GM18502 (cell line): ENCODE data around the gene HOXD9.

Source experiments
- ATAC-seq: cut with Tn5 transposase; IDR thresholded peaks from one replicate; pipeline ENCODE4 v1.9.1; 2021; ENCODE audit warnings: mild to moderate bottlenecking; ENCODE audit not compliant: unreplicated experiment, poor library complexity

HOXD9 gene

DNA sequence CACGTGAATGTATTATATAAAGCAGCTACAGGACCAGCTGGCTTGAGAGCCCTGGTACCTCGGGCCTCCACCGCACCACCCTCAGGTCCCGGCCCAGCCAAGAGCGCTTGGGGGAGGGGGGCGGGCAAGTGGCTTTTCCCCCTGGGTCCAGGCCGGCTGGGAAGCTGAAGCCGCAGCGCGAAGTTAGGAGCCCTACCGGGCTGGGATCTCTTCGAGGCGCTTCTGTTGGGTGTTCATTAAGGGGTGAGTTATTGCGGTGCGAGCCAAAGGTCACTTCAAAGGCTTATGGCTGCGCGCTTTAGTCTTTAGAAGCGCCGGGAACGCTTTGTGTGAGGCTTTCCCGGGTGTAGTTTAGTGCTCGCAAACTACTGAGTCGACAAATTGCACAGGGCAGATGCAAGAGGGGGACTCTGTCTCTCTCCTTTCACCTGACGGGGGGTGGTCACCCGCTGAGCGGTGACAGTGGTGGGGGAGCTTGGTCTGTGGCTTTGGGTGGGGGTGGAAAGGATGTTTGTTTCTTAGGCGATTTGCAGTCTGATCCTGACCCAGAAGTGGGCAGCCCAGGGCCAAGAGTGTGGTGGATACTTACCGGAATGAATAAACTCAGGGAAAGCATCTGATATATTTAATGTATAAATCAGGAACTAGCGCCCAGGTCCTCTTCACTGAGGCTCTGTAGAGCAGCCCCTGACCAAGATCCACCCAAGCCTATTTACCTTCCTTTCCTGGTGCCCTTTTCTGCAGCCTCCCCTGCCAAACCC, 40.6 kb downstream of the HOXD9 start:
- no peak for ATAC-seq

DNA sequence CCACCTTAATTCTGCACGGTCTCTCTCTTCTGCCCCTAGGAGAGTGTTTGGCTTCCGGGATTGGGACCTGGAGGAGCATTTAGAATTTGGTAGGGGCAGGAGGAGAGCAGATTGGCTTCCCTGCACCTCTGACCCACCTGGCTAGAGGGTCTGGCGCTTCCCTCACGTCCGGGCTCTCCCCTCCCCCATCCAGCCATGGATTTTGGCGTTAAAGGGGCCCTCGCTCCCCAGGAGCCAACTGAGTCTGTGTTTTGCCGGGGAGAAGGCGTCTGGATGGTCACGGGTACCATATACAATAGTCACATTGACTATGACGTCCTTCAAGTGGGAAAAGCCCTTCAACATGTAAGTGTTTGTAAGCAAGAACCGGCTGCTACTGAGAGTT, 41.1 kb downstream of the HOXD9 start:
- no peak for ATAC-seq

- ATAC-seq, result no peak
These were observed 41.7 kb downstream of the HOXD9 start for GRCh38 chr2:176164201-176164600.

GRCh38 chr2:176164611-176165369, 42.3 kb downstream of the HOXD9 start:
- no peak for ATAC-seq

- ATAC-seq, result no peak
These were observed 43.0 kb downstream of the HOXD9 start for GRCh38 chr2:176165370-176166050.

- no peak for ATAC-seq
These were observed 43.8 kb downstream of the HOXD9 start for GRCh38 chr2:176166272-176166671.

GRCh38 chr2:176167398-176167797, 44.9 kb downstream of the HOXD9 start:
- ATAC-seq, result no peak

DNA sequence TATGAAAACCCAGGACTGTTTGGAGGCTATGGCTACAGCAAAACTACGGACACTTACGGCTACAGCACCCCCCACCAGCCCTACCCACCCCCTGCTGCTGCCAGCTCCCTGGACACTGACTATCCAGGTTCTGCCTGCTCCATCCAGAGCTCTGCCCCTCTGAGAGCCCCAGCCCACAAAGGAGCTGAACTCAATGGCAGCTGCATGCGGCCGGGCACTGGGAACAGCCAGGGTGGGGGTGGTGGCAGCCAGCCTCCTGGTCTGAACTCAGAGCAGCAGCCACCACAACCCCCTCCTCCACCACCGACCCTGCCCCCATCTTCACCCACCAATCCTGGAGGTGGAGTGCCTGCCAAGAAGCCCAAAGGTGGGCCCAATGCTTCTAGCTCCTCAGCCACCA, 46.7 kb downstream of the HOXD9 start:
- ATAC-seq, result no peak

- no peak for ATAC-seq
These were observed 47.2 kb downstream of the HOXD9 start for GRCh38 chr2:176169711-176170110.

DNA sequence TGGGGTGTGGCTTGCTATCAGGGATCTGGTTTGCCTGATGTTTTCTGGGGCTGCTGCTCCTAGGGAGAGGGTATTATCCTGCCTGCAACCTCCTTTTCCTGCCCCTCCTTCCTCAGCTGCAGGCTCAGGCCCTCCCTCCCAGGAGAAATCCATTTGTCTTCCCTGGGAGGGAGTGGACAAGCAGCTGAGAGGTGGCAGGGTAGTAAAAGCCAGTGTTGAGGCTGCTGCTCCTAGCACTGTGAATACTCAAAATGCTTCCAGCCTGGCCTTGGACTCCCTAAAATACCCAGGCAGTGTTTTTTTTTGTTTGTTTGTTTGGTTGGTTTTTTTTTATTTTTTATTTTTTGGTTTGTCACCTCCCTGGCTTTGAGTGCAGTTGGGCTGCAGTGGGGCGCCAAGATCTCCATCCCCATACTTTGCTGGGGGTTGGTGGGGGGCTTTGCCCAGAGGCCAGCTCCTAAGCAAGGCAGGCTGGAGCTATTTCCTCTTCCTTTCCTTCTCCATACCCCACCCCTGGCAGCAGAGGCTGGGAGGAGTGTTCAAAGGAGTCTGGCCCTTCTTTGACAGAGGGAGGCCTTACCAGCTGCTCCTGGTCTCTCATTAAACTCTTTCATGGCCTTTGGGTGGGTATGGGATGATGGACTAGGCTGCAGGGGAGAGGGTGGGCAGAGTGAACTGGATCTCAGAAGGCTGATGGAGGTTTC, 48.2 kb downstream of the HOXD9 start:
- ATAC-seq, result no peak

- ATAC-seq, result no peak
These were observed 49.0 kb downstream of the HOXD9 start for GRCh38 chr2:176171351-176172006.

- no peak for ATAC-seq
These were observed 49.7 kb downstream of the HOXD9 start for GRCh38 chr2:176172007-176172894.

- ATAC-seq, result no peak
These were observed 50.5 kb downstream of the HOXD9 start for GRCh38 chr2:176172895-176173566.

DNA sequence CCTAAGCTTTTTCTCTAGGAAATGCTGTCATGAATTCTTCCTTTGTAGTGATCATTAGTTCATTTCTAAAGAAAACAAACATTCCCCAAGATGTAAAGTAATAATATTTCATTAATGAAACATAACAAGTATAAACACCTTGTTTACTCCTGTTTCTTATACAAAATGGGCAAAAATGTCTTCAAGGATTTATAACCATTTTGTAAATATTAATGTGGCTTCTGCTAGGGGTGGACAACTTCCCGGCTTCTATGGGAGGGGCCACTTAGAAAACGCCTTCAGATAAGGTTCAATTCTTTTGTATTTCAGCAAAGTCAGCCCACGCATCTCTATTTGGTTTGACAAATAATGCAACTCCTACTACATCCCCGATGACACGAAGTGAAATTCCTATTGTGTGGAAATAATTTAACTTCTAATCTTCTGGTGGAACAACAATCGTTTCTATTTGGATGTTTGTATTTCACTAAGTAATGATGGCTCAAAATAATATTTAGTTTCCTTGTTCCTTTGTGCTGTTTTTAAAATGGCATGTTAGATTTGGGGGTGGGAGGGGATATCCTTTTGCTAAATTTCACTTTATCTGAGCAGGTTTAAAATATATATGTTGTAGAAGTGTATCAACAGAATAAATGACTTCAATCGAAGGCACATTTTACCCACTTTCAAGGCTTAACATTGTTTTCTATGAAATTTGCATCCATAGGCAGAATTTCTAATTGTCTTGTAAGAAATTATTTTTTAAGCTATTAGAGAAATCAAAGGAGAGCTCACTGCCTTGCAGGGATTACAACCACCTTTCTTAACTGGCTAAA, 51.3 kb downstream of the HOXD9 start:
- ATAC-seq, result no peak

DNA sequence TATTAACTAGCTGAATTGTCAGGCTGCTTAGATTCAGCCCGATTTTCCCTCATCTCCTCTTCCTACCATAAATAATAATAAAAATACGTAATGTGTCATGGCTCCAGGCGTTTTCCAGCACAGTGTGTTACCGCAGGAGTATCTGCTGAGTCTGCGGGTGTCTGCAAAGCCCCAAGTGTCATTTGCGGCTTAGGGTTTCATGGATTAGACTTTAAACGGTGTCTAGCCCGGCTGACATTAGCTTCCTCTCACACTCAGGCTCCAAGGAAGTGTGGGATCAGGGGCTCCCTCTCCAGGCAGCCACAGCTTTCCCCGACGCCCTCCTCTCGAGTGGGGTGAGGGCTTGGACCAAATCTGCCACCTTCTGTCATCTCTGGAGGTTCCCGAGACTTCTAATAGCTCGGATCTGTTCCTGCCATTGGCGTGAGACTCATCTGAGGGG, 51.9 kb downstream of the HOXD9 start:
- no peak for ATAC-seq
